ENCODE measurements around the gene KDM3B. TPM values are rescaled to one million over a fixed set of nuclear protein-coding genes. Genes with fewer than 3 reads are reported as not detected.

Gene KDM3B
- total and polyA plus RNA-seq, 2 of the 8 experiments (the other 6 are each of a cell fraction or from before 2014, with no cell fraction given) = 27.1 to 78.1 TPM

- Histone ChIP-seq H3K18ac (ENCODE audit: extremely low read depth, low read length) (peak overlapping the region; percentile 38), H2BK120ac (replicated peaks; ENCODE audit: low read depth, low read length) (no peak overlapping the region), H3K27ac (ENCODE audit: low read depth, low read length) (peak overlapping the region; percentile 69; the same call in 1 of the 2 replicates), H3K4ac (replicated peaks; ENCODE audit: insufficient read length, low read depth, low read length) (peak overlapping the region; percentile 57), H3K4me1 (replicated peaks in 1 of 4; ENCODE audit: control insufficient read depth in 3 of 4, insufficient read depth in 4 of 4, low read length in 3 of 4) (peaks cover 0 to 11% (median 7%) of the 10 kb centered on the region in 4 experiments; a peak in 6 of 7 replicates), H3K23me2 (ENCODE audit: low read depth, low read length) (peaks cover 19% of the 10 kb centered on the region), H3K23ac (ENCODE audit: insufficient read length) (no peak overlapping the region), H3K9me3 (ENCODE audit: insufficient read depth in 2 of 2, low read depth in 1 of 2, low read length in 1 of 2) (no peaks in the 10 kb centered on the region), H2BK5ac (ENCODE audit: low read depth, low read length) (peak overlapping the region; percentile 90; the same call in 1 of the 2 replicates), H3K27me3 (replicated peaks in 1 of 4; ENCODE audit: control insufficient read depth in 3 of 4, extremely low read depth in 1 of 4, insufficient read depth in 3 of 4, low read length in 3 of 4) (peaks cover 0 to 15% (median 13%) of the 10 kb centered on the region in 4 experiments; a peak in 5 of 7 replicates), H3K4me2 (ENCODE audit: insufficient read depth in 1 of 2, low read depth in 2 of 2, low read length in 2 of 2) (peak overlapping the region; percentile 61 to 97), H3K9ac (replicated peaks in 1 of 4; ENCODE audit: extremely low read depth in 1 of 4, low read depth in 3 of 4, low read length in 3 of 4) (peak overlapping the region in 3 of 4 experiments; percentile 26 to 80 (median 79); a peak in 6 of 7 replicates), H3K36me3 (ENCODE audit: control insufficient read depth in 2 of 4, insufficient read depth in 4 of 4, low read length in 3 of 4) (peaks cover 0 to 18% (median 4%) of the 10 kb centered on the region in 4 experiments; a peak in 5 of 8 replicates), H3K56ac (replicated peaks; ENCODE audit: insufficient read length, low read depth, low read length) (peak overlapping the region; percentile 79), H4K5ac (ENCODE audit: insufficient read length, low read depth, low read length) (peak overlapping the region; percentile 51), H3K79me1 (ENCODE audit: low read depth, low read length) (no peaks in the 10 kb centered on the region; the same call in 1 of the 2 replicates), H3K4me3 (ENCODE audit: extremely low read depth in 1 of 4, insufficient read depth in 2 of 4, low read depth in 3 of 4, low read length in 4 of 4) (peak overlapping the region; percentile 36 to 90 (median 84)), H2BK15ac (ENCODE audit: low read length) (peak overlapping the region; percentile 61; the same call in 1 of the 2 replicates), H2BK20ac (ENCODE audit: low read length) (no peak overlapping the region), H4K20me1 (replicated peaks in 1 of 2; ENCODE audit: control insufficient read depth in 1 of 2, insufficient read depth in 2 of 2, low read length in 2 of 2) (peaks cover 11 to 16% of the 10 kb centered on the region in 2 experiments), H4K8ac (ENCODE audit: extremely low read depth, insufficient read depth, low read length) (peak overlapping the region; percentile 90), H3K79me2 (ENCODE audit: control insufficient read depth in 1 of 2, insufficient read depth in 2 of 2, low read length in 2 of 2) (peaks cover 0 to 4% of the 10 kb centered on the region in 2 experiments; a peak in 1 of 4 replicates), H2BK12ac (ENCODE audit: low read depth, low read length) (no peak overlapping the region), H2AK5ac (ENCODE audit: low read depth, low read length) (no peak overlapping the region), H2AFZ (ENCODE audit: low read length) (peak overlapping the region; percentile 37; the same call in 1 of the 2 replicates), H3K14ac (ENCODE audit: insufficient read length) (no peak overlapping the region), H4K91ac (replicated peaks; ENCODE audit: insufficient read length, low read length) (peak overlapping the region; percentile 85)
- FAIRE-seq = no peak
- DNase-seq (ENCODE audit: low read depth in 1 of 2, low spot score in 2 of 2) = no peak
- WGBS, 2 experiments (ENCODE audit: extremely low coverage in 1 of 2, insufficient coverage in 1 of 2, insufficient read length in 1 of 2, insufficient replicate concordance in 2 of 2, low coverage in 1 of 2, low lambda C conversion rate in 2 of 2, missing lambda C conversion rate in 1 of 2) = 15% methylated on average over 18 of the region's 21 CpGs; no CpG with 5 or more reads in 1 of the 2 experiments
- CTCF ChIA-PET (ENCODE audit: partially characterized antibody) = interaction anchor here (0.8 to 24.9 kb wide), 14 partner anchors 13 to 111 kb away, joined by 3 to 532 read pairs (median 4); partner anchors contain the start of gene ETF1
- POLR2A ChIA-PET (ENCODE audit: partially characterized antibody) = interaction anchor here (0.6 to 15.1 kb wide), 14 partner anchors 7 to 193 kb away, joined by 3 to 294 read pairs (median 22); partner anchors contain the start of genes ETF1, FAM53C, HSPA9 and REEP2
- TF ChIP-seq CHD1 (IDR thresholded peaks at IDR 0.05; ENCODE audit: low read depth, low read length) (no peak), EZH2 (IDR thresholded peaks at IDR 0.05; ENCODE audit: low read depth, low read length, severe bottlenecking) (no peak), TBP (IDR thresholded peaks at IDR 0.05; ENCODE audit: low read depth, low read length) (no peak), KDM5A (IDR thresholded peaks at IDR 0.05; ENCODE audit: low read length) (no peak), HDAC2 (IDR thresholded peaks at IDR 0.05; ENCODE audit: borderline replicate concordance in 1 of 2, low read depth in 2 of 2, low read length in 2 of 2) (no peak), MAFK (IDR thresholded peaks at IDR 0.05; ENCODE audit: low read depth, low read length) (no peak), RXRA (IDR thresholded peaks at IDR 0.05; ENCODE audit: insufficient read depth, low read depth, low read length) (no peak), GTF2F1 (IDR thresholded peaks at IDR 0.05; ENCODE audit: borderline replicate concordance, low read depth, low read length) (no peak), POLR2AphosphoS5 (IDR thresholded peaks at IDR 0.05; ENCODE audit: low read depth, low read length) (no peak; the same call in 1 of the 2 replicates), SIRT6 (IDR thresholded peaks at IDR 0.05; ENCODE audit: low read length) (no peak)
- TF ChIP-seq, protein P1, sequence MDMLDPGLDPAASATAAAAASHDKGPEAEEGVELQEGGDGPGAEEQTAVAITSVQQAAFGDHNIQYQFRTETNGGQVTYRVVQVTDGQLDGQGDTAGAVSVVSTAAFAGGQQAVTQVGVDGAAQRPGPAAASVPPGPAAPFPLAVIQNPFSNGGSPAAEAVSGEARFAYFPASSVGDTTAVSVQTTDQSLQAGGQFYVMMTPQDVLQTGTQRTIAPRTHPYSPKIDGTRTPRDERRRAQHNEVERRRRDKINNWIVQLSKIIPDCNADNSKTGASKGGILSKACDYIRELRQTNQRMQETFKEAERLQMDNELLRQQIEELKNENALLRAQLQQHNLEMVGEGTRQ (IDR thresholded peaks at IDR 0.05; ENCODE audit: low read length) = no peak
Observed at GRCh38 chr5:138463419-138464007, 111.0 kb downstream of the KDM3B start.

Data from H1 (cell line).